A673 (cell line): ENCODE results near the gene OR2T12.

Experiments used
- CTCF ChIP-seq: fragments of 300-800, 200-600 bp; sonication (generic); conservative IDR thresholded peaks from 2 replicates; pipeline ENCODE4 v1.5.1; 2017; ENCODE audit warnings: low read depth, mild to moderate bottlenecking, antibody characterized with exemption, low read length, moderate library complexity, mixed read lengths
- EZH2 ChIP-seq: fragments of 200-600 bp; sonication (generic); IDR thresholded peaks from 2 replicates; pipeline ENCODE4 v1.6.1; 2017; ENCODE audit warnings: borderline replicate concordance, low read depth, mild to moderate bottlenecking, mixed read lengths, antibody characterized with exemption, low read length; ENCODE audit not compliant: poor library complexity, severe bottlenecking

GRCh38 chr1:248348475-248348874 lies 45.3 kb upstream of the OR2T12 start, which contains the start of gene OR14C36:
- TF ChIP-seq CTCF = no peak
- TF ChIP-seq EZH2 = no peak
